Epithelial cell of esophagus (primary cell): ENCODE results near the gene FGGY.

Experiments
- DNase-seq: peaks from one replicate; pipeline ENCODE4 v3.0.0; 2010; ENCODE audit warnings: low read depth
- H3K4me3 ChIP-seq: 2 replicates; pipeline ENCODE4 v1.5.1; 2011; ENCODE audit warnings: mild to moderate bottlenecking, low read length, control low read depth
- TF ChIP-seq, protein P1 (sequence below): IDR thresholded peaks from 2 replicates; pipeline ENCODE4 v1.5.1; 2011; ENCODE audit warnings: low read depth, mild to moderate bottlenecking, low read length, control low read depth, inconsistent platforms; ENCODE audit not compliant: insufficient read depth; ENCODE audit errors: missing control alignments

Gene FGGY

DNA sequence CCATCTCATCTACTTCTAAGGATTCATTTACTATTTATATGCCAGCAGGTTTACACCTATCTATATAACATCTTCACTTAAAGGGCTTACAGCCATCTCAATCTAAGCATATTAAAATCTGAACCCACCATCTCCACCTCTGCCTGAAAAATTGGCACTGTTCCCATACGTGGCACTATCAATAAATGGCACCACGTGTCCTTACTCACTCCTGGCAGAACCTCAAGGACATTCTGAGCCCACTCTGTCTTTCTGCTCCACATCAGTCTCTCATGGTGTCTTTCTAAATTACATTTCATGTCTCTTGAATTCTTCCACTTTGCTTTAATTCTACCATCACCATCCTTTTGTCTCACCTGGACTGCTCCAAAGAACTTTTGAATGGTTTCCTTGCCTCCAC is 445.6 kb downstream of the FGGY start:
- no peak for DNase-seq
- TF ChIP-seq, protein P1, sequence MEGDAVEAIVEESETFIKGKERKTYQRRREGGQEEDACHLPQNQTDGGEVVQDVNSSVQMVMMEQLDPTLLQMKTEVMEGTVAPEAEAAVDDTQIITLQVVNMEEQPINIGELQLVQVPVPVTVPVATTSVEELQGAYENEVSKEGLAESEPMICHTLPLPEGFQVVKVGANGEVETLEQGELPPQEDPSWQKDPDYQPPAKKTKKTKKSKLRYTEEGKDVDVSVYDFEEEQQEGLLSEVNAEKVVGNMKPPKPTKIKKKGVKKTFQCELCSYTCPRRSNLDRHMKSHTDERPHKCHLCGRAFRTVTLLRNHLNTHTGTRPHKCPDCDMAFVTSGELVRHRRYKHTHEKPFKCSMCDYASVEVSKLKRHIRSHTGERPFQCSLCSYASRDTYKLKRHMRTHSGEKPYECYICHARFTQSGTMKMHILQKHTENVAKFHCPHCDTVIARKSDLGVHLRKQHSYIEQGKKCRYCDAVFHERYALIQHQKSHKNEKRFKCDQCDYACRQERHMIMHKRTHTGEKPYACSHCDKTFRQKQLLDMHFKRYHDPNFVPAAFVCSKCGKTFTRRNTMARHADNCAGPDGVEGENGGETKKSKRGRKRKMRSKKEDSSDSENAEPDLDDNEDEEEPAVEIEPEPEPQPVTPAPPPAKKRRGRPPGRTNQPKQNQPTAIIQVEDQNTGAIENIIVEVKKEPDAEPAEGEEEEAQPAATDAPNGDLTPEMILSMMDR = no peak

GRCh38 chr1:59743324-59744091 is 446.6 kb downstream of the FGGY start:
- H3K4me3 ChIP-seq = no peak overlapping the region
- DNase-seq = no peak
- TF ChIP-seq, protein P1 = no peak

More for the DNA sequence above, 445.6 kb downstream of the FGGY start:
- H3K4me3 ChIP-seq = no peak overlapping the region

GRCh38 chr1:59747420-59748024 is 450.6 kb downstream of the FGGY start:
- DNase-seq = no peak
- TF ChIP-seq, protein P1 = no peak
- H3K4me3 ChIP-seq = no peak overlapping the region

GRCh38 chr1:59748123-59748522 is 451.2 kb downstream of the FGGY start:
- no peak for DNase-seq
- H3K4me3 ChIP-seq = no peak overlapping the region
- TF ChIP-seq, protein P1 = no peak

- DNase-seq = peak; percentile 94
- TF ChIP-seq, protein P1 = no peak
- H3K4me3 ChIP-seq = no peak overlapping the region
These were observed 453.6 kb downstream of the FGGY start for GRCh38 chr1:59750328-59751003.

- H3K4me3 ChIP-seq = no peak overlapping the region
- TF ChIP-seq, protein P1 = no peak
- DNase-seq = no peak
These were observed 454.1 kb downstream of the FGGY start for GRCh38 chr1:59751004-59751395.

DNA sequence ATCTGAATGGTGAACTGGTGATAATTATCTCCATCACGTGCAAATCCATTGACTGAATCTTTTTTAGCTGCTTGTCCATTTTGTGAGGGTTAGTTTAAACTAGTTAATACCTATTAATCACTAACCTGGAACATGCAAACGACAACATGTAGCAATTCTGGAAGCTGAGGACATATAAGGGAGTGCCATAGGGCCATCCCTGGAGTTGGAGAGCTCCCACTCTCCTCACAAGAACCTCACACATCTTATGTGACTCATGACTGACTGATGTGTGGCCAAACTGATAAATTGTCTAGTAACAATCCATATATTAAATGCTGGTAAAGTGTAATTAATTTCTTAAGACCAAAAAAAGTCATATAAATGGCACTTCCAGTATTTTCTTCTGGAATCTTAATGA is 454.9 kb downstream of the FGGY start:
- peak; percentile 54 for DNase-seq
- TF ChIP-seq, protein P1 = no peak
- no peak overlapping the region for H3K4me3 ChIP-seq
